H1 (cell line): ENCODE results near the gene NT5DC1. TPM values are rescaled to one million over a fixed set of nuclear protein-coding genes. Genes with fewer than 3 reads are reported as not detected.

ENCODE experiments used
- CTCF ChIA-PET: fragments of 300-600 bp; sonication (Branson Sonifier 250); formaldehyde crosslinking; loops from one replicate; lab custom pipeline; 2021; ENCODE audit not compliant: partially characterized antibody; lab: Charles Lee
- POLR2A ChIA-PET: fragments of 300-600 bp; sonication (Branson Sonifier 250); formaldehyde crosslinking; loops from one replicate; lab custom pipeline; 2021; ENCODE audit warnings: inconsistent platforms; ENCODE audit not compliant: partially characterized antibody; lab: Charles Lee
- DNase-seq, 2 experiments: peaks; one replicate each; pipeline versions ENCODE4 v3.0.0 to v3.0.0-alpha.2; 2010 to 2022; ENCODE audit warnings: low spot score in 2 of 2, low read depth in 1 of 2, mixed read lengths in 1 of 2
- FAIRE-seq: peaks from 2 replicates; lab custom pipeline; 2011; peaks lifted over from hg19 to GRCh38; lab: Jason Lieb, UNC
- H2AFZ ChIP-seq: 2 replicates; pipeline ENCODE4 v1.8.1; 2012; ENCODE audit warnings: low read length, inconsistent platforms
- H2AK5ac ChIP-seq: 2 replicates; pipeline ENCODE4 v1.6.1; 2013; ENCODE audit warnings: low read depth, low read length
- H2BK120ac ChIP-seq: replicated peaks from 2 replicates; pipeline ENCODE3; 2013; ENCODE audit warnings: low read depth, low read length, inconsistent platforms
- H2BK12ac ChIP-seq: 2 replicates; pipeline ENCODE4 v1.6.1; 2013; ENCODE audit warnings: low read depth, low read length
- H2BK15ac ChIP-seq: 2 replicates; pipeline ENCODE4 v1.6.1; 2013; ENCODE audit warnings: low read length
- H2BK20ac ChIP-seq: 2 replicates; pipeline ENCODE4 v1.6.1; 2013; ENCODE audit warnings: low read length
- H2BK5ac ChIP-seq: 2 replicates; pipeline ENCODE4 v1.6.1; 2013; ENCODE audit warnings: low read depth, low read length
- H3K14ac ChIP-seq: 2 replicates; pipeline ENCODE4 v1.6.1; 2013; ENCODE audit warnings: inconsistent platforms; ENCODE audit not compliant: insufficient read length
- H3K18ac ChIP-seq: 2 replicates; pipeline ENCODE4 v1.6.1; 2013; ENCODE audit warnings: low read length; ENCODE audit errors: extremely low read depth
- H3K23ac ChIP-seq: 2 replicates; pipeline ENCODE4 v1.6.1; 2013; ENCODE audit warnings: inconsistent platforms; ENCODE audit not compliant: insufficient read length
- H3K23me2 ChIP-seq: 2 replicates; pipeline ENCODE4 v1.6.1; 2013; ENCODE audit warnings: low read depth, low read length
- H3K27ac ChIP-seq: 2 replicates; pipeline ENCODE4 v1.6.1; 2011; ENCODE audit warnings: low read depth, low read length, inconsistent platforms
- H3K27me3 ChIP-seq, 4 experiments: replicated peaks in 1 of 4; 1 replicate in 1 of 4; 2 replicates in 3 of 4; pipeline versions ENCODE4 v1.6.1 to v1.8.1; 2011 to 2013; ENCODE audit warnings: low read length in 3 of 4, mild to moderate bottlenecking in 3 of 4, inconsistent platforms in 2 of 4, mixed read lengths in 2 of 4, moderate library complexity in 1 of 4; ENCODE audit not compliant: control insufficient read depth in 3 of 4, insufficient read depth in 3 of 4; ENCODE audit errors: extremely low read depth in 1 of 4
- H3K36me3 ChIP-seq, 4 experiments: 2 replicates each; pipeline versions ENCODE4 v1.6.1 to v1.8.1; 2011 to 2013; ENCODE audit warnings: mild to moderate bottlenecking in 4 of 4, low read length in 3 of 4, moderate library complexity in 2 of 4, control low read depth in 1 of 4, inconsistent platforms in 1 of 4; ENCODE audit not compliant: insufficient read depth in 4 of 4, control insufficient read depth in 2 of 4
- H3K4ac ChIP-seq: replicated peaks from 2 replicates; pipeline ENCODE3; 2013; ENCODE audit warnings: low read length, low read depth, mixed read lengths, inconsistent platforms; ENCODE audit not compliant: insufficient read length
- H3K4me1 ChIP-seq, 4 experiments: replicated peaks in 1 of 4; 1 replicate in 1 of 4; 2 replicates in 3 of 4; pipeline versions ENCODE4 v1.6.1 to v1.8.1; 2011 to 2013; ENCODE audit warnings: low read length in 3 of 4, inconsistent platforms in 2 of 4, mixed read lengths in 1 of 4; ENCODE audit not compliant: insufficient read depth in 4 of 4, control insufficient read depth in 3 of 4
- H3K4me2 ChIP-seq, 2 experiments: 2 replicates each; pipeline versions ENCODE4 v1.6.1 to v1.8.1; 2011 to 2013; ENCODE audit warnings: low read depth in 2 of 2, low read length in 2 of 2, control low read depth in 1 of 2, inconsistent platforms in 1 of 2, mild to moderate bottlenecking in 1 of 2; ENCODE audit not compliant: insufficient read depth in 1 of 2
- H3K4me3 ChIP-seq, 4 experiments: fragments of 200-600, 300-600 bp in 1 of 4; sonication (generic), shearing (Covaris generic), sonication (Bioruptor Twin) in 1 of 4; 2 replicates each; pipeline versions ENCODE4 v1.5.1 to v1.8.1; 2011 to 2016; ENCODE audit warnings: low read length in 4 of 4, low read depth in 3 of 4, control low read depth in 2 of 4, inconsistent platforms in 2 of 4, mild to moderate bottlenecking in 2 of 4, mixed read lengths in 1 of 4, moderate library complexity in 1 of 4; ENCODE audit not compliant: insufficient read depth in 2 of 4; ENCODE audit errors: extremely low read depth in 1 of 4
- H3K56ac ChIP-seq: replicated peaks from 2 replicates; pipeline ENCODE3; 2013; ENCODE audit warnings: low read depth, mild to moderate bottlenecking, mixed read lengths, low read length, inconsistent platforms; ENCODE audit not compliant: insufficient read length
- H3K79me1 ChIP-seq: 2 replicates; pipeline ENCODE4 v1.6.1; 2013; ENCODE audit warnings: low read depth, low read length, control low read depth
- H3K79me2 ChIP-seq, 2 experiments: 2 replicates each; pipeline versions ENCODE4 v1.6.1 to v1.8.1; 2012 to 2013; ENCODE audit warnings: low read length in 2 of 2, mild to moderate bottlenecking in 2 of 2, inconsistent platforms in 1 of 2; ENCODE audit not compliant: insufficient read depth in 2 of 2, control insufficient read depth in 1 of 2
- H3K9ac ChIP-seq, 4 experiments: replicated peaks in 1 of 4; 1 replicate in 1 of 4; 2 replicates in 3 of 4; pipeline versions ENCODE4 v1.6.1 to v1.8.1; 2011 to 2013; ENCODE audit warnings: low read depth in 3 of 4, low read length in 3 of 4, control low read depth in 2 of 4, mild to moderate bottlenecking in 2 of 4, moderate library complexity in 2 of 4, inconsistent platforms in 1 of 4; ENCODE audit errors: extremely low read depth in 1 of 4
- H3K9me3 ChIP-seq, 2 experiments: 2 replicates each; pipeline versions ENCODE4 v1.6.1 to v1.8.1; 2012 to 2013; ENCODE audit warnings: mild to moderate bottlenecking in 2 of 2, moderate library complexity in 2 of 2, control low read depth in 1 of 2, inconsistent platforms in 1 of 2, low read depth in 1 of 2, low read length in 1 of 2, mixed read lengths in 1 of 2; ENCODE audit not compliant: insufficient read depth in 2 of 2
- H4K20me1 ChIP-seq, 2 experiments: replicated peaks in 1 of 2; 2 replicates each; pipeline versions ENCODE3 to v1.8.1; 2011 to 2013; ENCODE audit warnings: inconsistent platforms in 2 of 2, low read length in 2 of 2, mild to moderate bottlenecking in 1 of 2; ENCODE audit not compliant: insufficient read depth in 2 of 2, control insufficient read depth in 1 of 2
- H4K5ac ChIP-seq: 2 replicates; pipeline ENCODE4 v1.6.1; 2013; ENCODE audit warnings: low read length, low read depth, mixed read lengths, inconsistent platforms; ENCODE audit not compliant: insufficient read length
- H4K8ac ChIP-seq: 2 replicates; pipeline ENCODE4 v1.8.0; 2013; ENCODE audit warnings: mild to moderate bottlenecking, moderate library complexity, low read length, inconsistent platforms; ENCODE audit not compliant: insufficient read depth; ENCODE audit errors: extremely low read depth
- H4K91ac ChIP-seq: replicated peaks from 2 replicates; pipeline ENCODE3; 2013; ENCODE audit warnings: low read length, mixed read lengths, inconsistent platforms; ENCODE audit not compliant: insufficient read length
- BACH1 ChIP-seq: IDR thresholded peaks from 2 replicates; pipeline ENCODE4 v1.6.1; 2012; ENCODE audit warnings: low read length, improper control_type of control experiment
- CHD2 ChIP-seq: IDR thresholded peaks from 2 replicates; pipeline ENCODE4 v1.6.1; 2012; ENCODE audit warnings: low read length, improper control_type of control experiment
- CREB1 ChIP-seq: IDR thresholded peaks from 2 replicates; pipeline ENCODE4 v1.6.1; 2012; ENCODE audit warnings: inconsistent platforms
- KDM5A ChIP-seq: fragments of 200-600 bp; IDR thresholded peaks from 2 replicates; pipeline ENCODE4 v1.7.1; 2012; ENCODE audit warnings: mild to moderate bottlenecking, low read length, inconsistent platforms, mixed read lengths
- MAX ChIP-seq: IDR thresholded peaks from 2 replicates; pipeline ENCODE4 v1.6.1; 2012; ENCODE audit warnings: inconsistent platforms
- POLR2AphosphoS5 ChIP-seq: IDR thresholded peaks from 2 replicates; pipeline ENCODE4 v1.6.1; 2011; ENCODE audit warnings: low read depth, low read length
- RFX5 ChIP-seq: IDR thresholded peaks from 2 replicates; pipeline ENCODE4 v1.6.1; 2011; ENCODE audit warnings: low read depth, low read length, improper control_type of control experiment, borderline replicate concordance
- SIN3A ChIP-seq, 2 experiments: IDR thresholded peaks in 1 of 2; conservative IDR thresholded peaks in 1 of 2; 2 replicates each; pipeline ENCODE4 v1.6.1; 2011 to 2012; ENCODE audit warnings: low read length in 2 of 2, improper control_type of control experiment in 1 of 2, low read depth in 1 of 2, mild to moderate bottlenecking in 1 of 2
- SP2 ChIP-seq: IDR thresholded peaks from 2 replicates; pipeline ENCODE4 v1.6.1; 2012; ENCODE audit warnings: mild to moderate bottlenecking, low read length, inconsistent platforms
- USF2 ChIP-seq: IDR thresholded peaks from 2 replicates; pipeline ENCODE4 v1.6.1; 2011; ENCODE audit warnings: low read length, improper control_type of control experiment
- YY1 ChIP-seq: IDR thresholded peaks from 2 replicates; pipeline ENCODE4 v1.6.1; 2011; ENCODE audit warnings: low read depth, mild to moderate bottlenecking, low read length
- WGBS, 2 experiments: shearing (Covaris generic) in 1 of 2; methylation state at CpG; one replicate each; pipeline versions ENCODE4 v1.1.6 to v1.1.7; 2013 to 2015; ENCODE audit warnings: low lambda C conversion rate in 2 of 2, mixed read lengths in 2 of 2, inconsistent platforms in 1 of 2, low coverage in 1 of 2, missing lambda C conversion rate in 1 of 2; ENCODE audit not compliant: insufficient replicate concordance in 2 of 2, insufficient coverage in 1 of 2, insufficient read length in 1 of 2; ENCODE audit errors: extremely low coverage in 1 of 2, missing lambda C conversion rate in 1 of 2; 5-methylcytosine and 5-hydroxymethylcytosine counted together
- polyA plus RNA-seq, 7 experiments: library from polyadenylated mRNA; depleted of rRNA in 3 of 7; stranded (reverse) in 5 of 7; unstranded in 2 of 7; fragments of >200 nt in 5 of 7; fragments of 200-250 nt in 2 of 7; gene quantifications; 1 replicate in 5 of 7; 2 replicates in 1 of 7; 4 replicates in 1 of 7; pipeline versions ENCODE4 v1.2.1 to v1.2.3, GENCODE V29; 2011 to 2013; ENCODE audit warnings: missing spikeins in 2 of 7, mixed read lengths in 2 of 7
- total RNA-seq: library from RNA; stranded (reverse); fragmentation: NEBNext Ultra II Directional; extraction: Animal tissue kit (Norgen Biotek cat#: 25700); gene quantifications from 2 replicates; pipeline ENCODE4 v1.2.1, GENCODE V29; 2021

The NT5DC1 gene
- total and polyA plus RNA-seq, 2 of the 8 experiments (the other 6 are each of a cell fraction or from before 2014, with no cell fraction given), result 25.3 to 72.7 TPM

GRCh38 chr6:116078945-116079344 is 21.7 kb upstream of the NT5DC1 start:
- no peak overlapping the region for H3K4me3 ChIP-seq
- no peak overlapping the region for H4K5ac ChIP-seq
- no peak overlapping the region for H3K14ac ChIP-seq
- H4K20me1 ChIP-seq, result no peaks in the 10 kb centered on the region
- TF ChIP-seq YY1 (no peak), SP2 (no peak), USF2 (no peak), KDM5A (no peak), BACH1 (no peak), POLR2AphosphoS5 (no peak), RFX5 (no peak), SIN3A (conservative IDR thresholded peaks at IDR 0.05 in 1 of 2, IDR thresholded peaks at IDR 0.05 in 1 of 2; ENCODE audit: low read depth in 1 of 2, low read length in 2 of 2) (no peak), MAX (no peak), CREB1 (no peak), CHD2 (no peak)
- no peak overlapping the region for H3K56ac ChIP-seq
- FAIRE-seq (no peak), DNase-seq (no peak)
- H3K27ac ChIP-seq, result no peak overlapping the region
- no peak overlapping the region for H2AFZ ChIP-seq
- H3K4me2 ChIP-seq, result no peak overlapping the region
- no peak overlapping the region for H3K4ac ChIP-seq
- no peaks in the 10 kb centered on the region for H3K27me3 ChIP-seq
- no peak overlapping the region for H3K9ac ChIP-seq
- H2BK5ac ChIP-seq, result no peak overlapping the region
- no peak overlapping the region for H4K8ac ChIP-seq
- no peak overlapping the region for H2BK12ac ChIP-seq
- ChIA-PET CTCF (interaction anchor here (0.7 to 2.4 kb wide), 7 partner anchors 9 to 66 kb away, joined by 3 to 8 read pairs (median 5); partner anchors contain the start of gene FRK), POLR2A (no interaction called here)
- H2BK120ac ChIP-seq, result no peak overlapping the region
- no peaks in the 10 kb centered on the region for H3K79me2 ChIP-seq
- H3K9me3 ChIP-seq, result no peaks in the 10 kb centered on the region
- no peak overlapping the region for H3K18ac ChIP-seq
- H3K4me1 ChIP-seq, result no peaks in the 10 kb centered on the region
- no peak overlapping the region for H2BK15ac ChIP-seq
- no peak overlapping the region for H2AK5ac ChIP-seq
- no peak overlapping the region for H4K91ac ChIP-seq
- 97% methylated on average over 3 of the region's 3 CpGs; no CpG with 5 or more reads in 1 of the 2 experiments for WGBS, 2 experiments
- no peaks in the 10 kb centered on the region for H3K23me2 ChIP-seq
- no peaks in the 10 kb centered on the region; a peak in 1 of 8 replicates for H3K36me3 ChIP-seq
- H2BK20ac ChIP-seq, result no peak overlapping the region
- no peaks in the 10 kb centered on the region for H3K79me1 ChIP-seq
- no peak overlapping the region for H3K23ac ChIP-seq
